Karpas-422 (cell line): Measurements from ENCODE around the gene GJB4. TPM values are rescaled to one million over a fixed set of nuclear protein-coding genes. Genes with fewer than 3 reads are reported as not detected.

Experiments
- DNase-seq: peaks from one replicate; pipeline ENCODE4 v3.0.0-alpha.2; 2015
- H2AFZ ChIP-seq: fragments of 200-600 bp; sonication (generic); 2 replicates; pipeline ENCODE4 v1.6.1; 2014; ENCODE audit warnings: antibody characterized with exemption, low read length, mixed read lengths
- H3K27ac ChIP-seq: fragments of 200-600 bp; sonication (generic); 2 replicates; pipeline ENCODE4 v1.5.1; 2014; ENCODE audit warnings: mild to moderate bottlenecking, low read length, moderate library complexity
- H3K27me3 ChIP-seq: fragments of 200-600 bp; sonication (generic); 2 replicates; pipeline ENCODE4 v1.6.1; 2014; ENCODE audit warnings: low read length, mixed read lengths
- H3K36me3 ChIP-seq: fragments of 200-600 bp; sonication (generic); 2 replicates; pipeline ENCODE4 v1.6.1; 2014; ENCODE audit warnings: low read length, mixed read lengths; ENCODE audit not compliant: insufficient read depth
- H3K4me1 ChIP-seq: fragments of 200-600 bp; sonication (generic); 2 replicates; pipeline ENCODE4 v1.6.1; 2014; ENCODE audit warnings: mild to moderate bottlenecking, low read length, mixed read lengths
- H3K4me2 ChIP-seq: fragments of 200-600 bp; sonication (generic); 2 replicates; pipeline ENCODE4 v1.6.1; 2014; ENCODE audit warnings: low read length, low read depth, mild to moderate bottlenecking; ENCODE audit not compliant: poor library complexity, severe bottlenecking
- H3K4me3 ChIP-seq: fragments of 200-600 bp; sonication (generic); 2 replicates; pipeline ENCODE4 v1.5.1; 2014; ENCODE audit warnings: mild to moderate bottlenecking, antibody characterized with exemption, low read length, mixed read lengths
- H3K79me2 ChIP-seq: fragments of 200-600 bp; sonication (generic); 2 replicates; pipeline ENCODE4 v1.6.1; 2014; ENCODE audit warnings: mild to moderate bottlenecking, low read length, mixed read lengths
- H3K9ac ChIP-seq: fragments of 200-600 bp; sonication (generic); 2 replicates; pipeline ENCODE4 v1.6.0; 2014; ENCODE audit warnings: low read length
- H3K9me2 ChIP-seq: fragments of 200-600 bp; sonication (generic), shearing (Covaris generic); replicated peaks from 2 replicates; pipeline ENCODE4 v1.6.0; 2014; ENCODE audit warnings: mild to moderate bottlenecking, low read length, moderate library complexity; ENCODE audit not compliant: insufficient read depth
- H3K9me3 ChIP-seq: fragments of 300-700, 200-600 bp; sonication (generic); 2 replicates; pipeline ENCODE4 v1.6.1; 2014; ENCODE audit warnings: low read length, mixed read lengths
- H4K20me1 ChIP-seq: fragments of 200-600 bp; sonication (generic); 2 replicates; pipeline ENCODE4 v1.6.1; 2014; ENCODE audit warnings: mild to moderate bottlenecking, antibody characterized with exemption, low read length, low read depth; ENCODE audit not compliant: insufficient read depth
- total RNA-seq: library from RNA; depleted of rRNA; stranded (reverse); fragments of >200 nt; shearing (Covaris generic); gene quantifications from 2 replicates; pipeline ENCODE4 v1.2.3, GENCODE V29; 2014; ENCODE audit warnings: low replicate concordance

GJB4 gene
- total RNA-seq, 1 experiment from 2014 or later: not detected

DNA sequence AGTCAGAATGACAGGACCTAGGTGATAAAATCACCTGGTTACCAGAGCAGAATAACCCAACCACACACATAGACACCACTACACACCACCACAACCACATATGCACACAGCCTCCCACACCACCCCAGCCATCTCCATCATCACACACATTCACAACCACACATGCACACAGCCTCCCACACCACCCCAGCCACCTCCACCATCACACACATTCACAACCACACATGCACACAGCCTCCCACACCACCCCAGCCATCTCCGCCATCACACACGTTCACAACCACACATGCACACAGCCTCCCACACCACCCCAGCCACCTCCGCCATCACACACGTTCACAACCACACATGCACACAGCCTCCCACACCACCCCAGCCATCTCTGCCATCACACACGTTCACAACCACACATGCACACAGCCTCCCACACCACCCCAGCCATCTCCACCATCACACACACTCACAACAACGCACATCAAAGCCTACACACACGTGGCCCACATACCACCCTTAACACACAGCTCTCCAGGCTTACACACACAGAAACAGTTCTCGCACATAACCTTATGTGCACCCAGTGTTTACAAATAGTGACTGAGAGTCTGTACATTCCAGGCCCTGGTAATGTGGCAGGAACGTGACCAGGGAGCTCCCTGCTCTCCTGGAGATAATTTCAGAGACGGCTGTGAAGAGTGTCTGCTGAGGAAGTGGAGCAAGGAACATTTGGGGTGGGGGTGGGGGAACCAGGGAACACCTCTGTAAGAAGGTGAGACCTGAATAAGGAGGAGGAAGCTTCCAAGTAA lies 18.2 kb downstream of the GJB4 start:
- no peaks in the 10 kb centered on the region for H4K20me1 ChIP-seq
- H3K4me3 ChIP-seq: no peak overlapping the region
- no peaks in the 10 kb centered on the region for H3K9me2 ChIP-seq
- DNase-seq: no peak
- H3K9ac ChIP-seq: no peak overlapping the region
- H3K27me3 ChIP-seq: no peaks in the 10 kb centered on the region
- no peaks in the 10 kb centered on the region for H3K79me2 ChIP-seq
- no peaks in the 10 kb centered on the region for H3K9me3 ChIP-seq
- no peak overlapping the region for H3K27ac ChIP-seq
- no peak overlapping the region for H3K4me2 ChIP-seq
- no peaks in the 10 kb centered on the region for H3K36me3 ChIP-seq
- H3K4me1 ChIP-seq: no peaks in the 10 kb centered on the region
- H2AFZ ChIP-seq: no peak overlapping the region

DNA sequence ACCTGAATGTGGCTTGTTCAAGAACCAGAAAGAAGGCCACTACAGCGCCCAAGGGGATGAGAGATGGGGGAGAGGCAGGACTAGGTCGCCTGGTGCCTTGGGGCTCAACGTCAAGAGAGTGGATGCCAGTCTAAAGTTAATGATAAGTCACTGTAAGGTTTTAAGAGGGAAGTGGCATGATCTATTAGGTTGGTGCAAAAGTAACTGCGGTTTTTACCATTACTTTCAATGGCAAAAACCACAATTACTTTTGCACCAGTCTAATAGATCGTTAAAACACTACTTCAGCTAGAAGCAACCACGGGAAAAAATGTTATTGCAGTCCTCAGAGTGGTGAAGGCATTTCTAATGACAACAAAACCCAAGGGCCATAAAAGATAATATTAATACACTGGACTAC lies 18.8 kb downstream of the GJB4 start:
- no peak for DNase-seq
- H3K4me3 ChIP-seq: no peak overlapping the region
- H3K4me1 ChIP-seq: no peaks in the 10 kb centered on the region
- no peaks in the 10 kb centered on the region for H4K20me1 ChIP-seq
- no peak overlapping the region for H2AFZ ChIP-seq
- H3K9me3 ChIP-seq: no peaks in the 10 kb centered on the region
- H3K9me2 ChIP-seq: no peaks in the 10 kb centered on the region
- H3K79me2 ChIP-seq: no peaks in the 10 kb centered on the region
- no peak overlapping the region for H3K9ac ChIP-seq
- no peaks in the 10 kb centered on the region for H3K27me3 ChIP-seq
- no peak overlapping the region for H3K27ac ChIP-seq
- H3K4me2 ChIP-seq: no peak overlapping the region
- no peaks in the 10 kb centered on the region for H3K36me3 ChIP-seq

DNA sequence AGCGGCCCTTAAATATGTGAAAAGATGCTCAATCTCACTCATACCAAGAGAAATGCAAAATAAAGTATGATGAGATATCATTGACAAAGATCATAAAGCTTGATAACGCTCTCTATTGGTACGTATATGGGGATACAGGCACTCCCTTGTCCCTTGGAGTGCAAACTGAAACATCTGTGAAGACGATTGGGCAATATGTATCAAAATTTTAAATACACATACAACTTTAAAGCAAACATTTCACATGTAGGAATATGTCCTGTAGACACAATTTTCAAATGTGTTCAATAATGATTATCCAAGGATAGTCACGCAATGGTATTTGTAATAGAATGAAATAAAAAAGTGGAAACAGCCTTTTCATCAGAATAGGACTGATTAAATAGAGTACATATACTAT lies 19.5 kb downstream of the GJB4 start:
- no peak overlapping the region for H2AFZ ChIP-seq
- no peaks in the 10 kb centered on the region for H3K36me3 ChIP-seq
- no peak overlapping the region for H3K4me2 ChIP-seq
- no peak overlapping the region for H3K9ac ChIP-seq
- no peaks in the 10 kb centered on the region for H3K79me2 ChIP-seq
- DNase-seq: no peak
- no peaks in the 10 kb centered on the region for H3K9me2 ChIP-seq
- H3K27ac ChIP-seq: no peak overlapping the region
- no peaks in the 10 kb centered on the region for H3K27me3 ChIP-seq
- H3K4me1 ChIP-seq: no peaks in the 10 kb centered on the region
- no peaks in the 10 kb centered on the region for H4K20me1 ChIP-seq
- H3K4me3 ChIP-seq: no peak overlapping the region
- no peaks in the 10 kb centered on the region for H3K9me3 ChIP-seq

DNA sequence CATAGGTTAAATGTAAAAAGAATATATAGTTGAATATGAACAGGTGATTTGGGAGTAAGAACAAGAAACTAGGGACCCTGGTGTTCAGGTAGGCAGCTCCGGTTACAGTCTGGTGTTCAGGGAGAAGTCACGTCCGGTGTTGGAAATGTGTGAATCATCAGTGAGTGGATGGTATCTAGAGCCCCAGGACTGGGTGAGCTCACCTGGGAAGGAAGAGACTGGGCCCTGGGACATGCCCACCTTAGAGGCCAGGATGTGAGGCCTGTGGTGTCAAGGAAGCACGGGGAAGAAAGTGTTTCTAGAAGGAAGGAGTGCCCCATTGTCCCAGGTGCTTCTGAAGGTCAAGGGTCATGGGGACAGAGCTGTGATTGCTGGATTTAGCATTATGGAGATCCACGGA lies 20.0 kb downstream of the GJB4 start:
- Histone ChIP-seq H3K9me3 (no peaks in the 10 kb centered on the region), H3K79me2 (no peaks in the 10 kb centered on the region), H3K4me3 (no peak overlapping the region), H3K4me1 (no peaks in the 10 kb centered on the region), H3K9me2 (no peaks in the 10 kb centered on the region), H3K27me3 (no peaks in the 10 kb centered on the region), H3K4me2 (no peak overlapping the region), H3K36me3 (no peaks in the 10 kb centered on the region), H2AFZ (no peak overlapping the region), H3K9ac (no peak overlapping the region), H4K20me1 (no peaks in the 10 kb centered on the region), H3K27ac (no peak overlapping the region)
- DNase-seq: no peak

DNA sequence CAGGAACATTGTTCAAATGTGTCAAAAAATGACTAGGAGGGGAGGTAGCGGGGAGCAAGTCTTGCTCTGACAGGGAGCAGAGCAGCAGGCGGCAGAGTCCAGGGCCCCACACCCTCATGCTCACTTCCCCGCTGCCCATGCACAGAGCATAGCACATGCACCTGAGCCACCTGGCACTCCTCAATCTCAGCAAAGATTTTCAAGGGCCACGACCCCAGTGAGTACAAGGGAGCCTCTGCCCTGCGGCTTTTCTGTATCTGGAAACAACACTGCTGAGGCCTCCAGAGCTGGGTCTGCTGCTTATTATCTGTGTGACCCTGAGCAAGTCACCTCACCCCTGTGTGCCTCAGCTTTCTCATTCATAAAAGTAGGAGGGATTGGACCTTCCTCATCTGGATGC lies 20.4 kb downstream of the GJB4 start:
- Histone ChIP-seq H3K4me2 (no peak overlapping the region), H3K27ac (no peak overlapping the region), H3K79me2 (no peaks in the 10 kb centered on the region), H3K9ac (no peak overlapping the region), H3K4me1 (no peaks in the 10 kb centered on the region), H3K9me2 (no peaks in the 10 kb centered on the region), H3K36me3 (no peaks in the 10 kb centered on the region), H2AFZ (no peak overlapping the region), H3K9me3 (no peaks in the 10 kb centered on the region), H3K4me3 (no peak overlapping the region), H4K20me1 (no peaks in the 10 kb centered on the region), H3K27me3 (no peaks in the 10 kb centered on the region)
- DNase-seq: no peak

DNA sequence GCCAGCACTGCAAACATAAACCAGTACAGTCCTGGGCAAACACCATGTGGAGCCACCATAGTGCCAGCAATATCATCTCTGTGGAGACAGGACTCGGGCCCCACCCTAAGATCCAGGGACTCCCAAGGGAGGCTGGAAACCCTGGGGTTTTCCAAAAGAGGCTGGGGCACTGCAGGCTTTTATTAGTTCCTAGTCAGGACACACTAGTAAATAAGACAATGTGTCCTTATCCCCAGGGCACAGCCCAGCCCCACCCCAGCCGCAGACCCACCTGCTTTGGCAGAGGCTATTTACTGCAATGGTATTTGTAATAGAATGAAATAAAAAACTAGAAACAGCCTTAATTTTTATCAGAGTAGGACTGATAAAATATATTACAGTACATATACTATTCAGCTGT lies 21.0 kb downstream of the GJB4 start:
- no peak overlapping the region for H3K4me2 ChIP-seq
- H3K4me3 ChIP-seq: no peak overlapping the region
- H3K4me1 ChIP-seq: no peaks in the 10 kb centered on the region
- no peaks in the 10 kb centered on the region for H3K79me2 ChIP-seq
- no peaks in the 10 kb centered on the region for H3K9me3 ChIP-seq
- no peaks in the 10 kb centered on the region for H4K20me1 ChIP-seq
- no peak overlapping the region for H2AFZ ChIP-seq
- no peak overlapping the region for H3K9ac ChIP-seq
- H3K27ac ChIP-seq: no peak overlapping the region
- H3K27me3 ChIP-seq: no peaks in the 10 kb centered on the region
- no peaks in the 10 kb centered on the region for H3K9me2 ChIP-seq
- no peak for DNase-seq
- no peaks in the 10 kb centered on the region for H3K36me3 ChIP-seq

DNA sequence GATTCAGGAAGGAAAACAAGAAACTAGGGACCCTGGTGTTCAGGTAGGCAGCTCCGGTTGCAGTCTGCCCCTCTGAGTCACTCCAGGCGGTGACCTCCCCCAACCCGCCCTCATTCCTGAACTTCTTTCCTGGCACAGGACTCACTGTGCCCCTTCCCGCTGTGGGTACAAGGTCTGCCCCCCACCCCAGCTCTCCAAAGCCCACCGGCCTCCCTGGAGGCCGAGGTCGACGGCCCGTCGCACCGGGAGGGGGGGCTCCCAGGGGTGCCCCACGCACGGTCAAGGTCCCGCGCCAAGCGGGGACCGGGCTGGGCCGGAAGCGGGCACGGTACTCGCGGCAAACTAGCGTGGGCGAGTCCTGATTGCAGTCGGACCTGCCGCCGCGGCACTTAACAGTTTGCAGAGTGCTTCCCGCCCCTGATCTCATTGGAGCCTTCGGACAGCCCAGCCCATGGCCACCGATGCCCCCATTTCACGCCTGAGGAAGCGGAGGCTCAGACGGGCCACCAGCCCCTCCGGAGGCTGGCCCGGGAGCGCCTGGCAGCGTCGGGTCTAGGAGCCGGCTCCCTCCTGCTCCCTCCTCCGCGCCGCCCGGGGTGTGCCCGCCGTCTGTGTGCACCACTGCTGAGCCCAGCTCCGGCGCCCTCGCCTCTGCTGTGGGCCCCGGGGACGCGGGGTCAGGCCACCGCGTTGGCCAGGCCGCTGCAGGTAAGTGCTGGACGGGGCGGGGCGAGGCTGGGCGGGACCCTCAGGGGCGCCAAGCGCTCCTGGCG lies 21.7 kb downstream of the GJB4 start, which contains the start of gene GJB3:
Gene GJB3, plus strand, starts transcription at position 144 of the 773 bp plus-strand sequence. CDS start 3,549 bp downstream, outside the sequence.
- no peak within 1 kb of the TSS for H3K9ac ChIP-seq
- no peaks in the 10 kb centered on the region for H3K9me2 ChIP-seq
- no peaks in the 10 kb centered on the region for H3K27me3 ChIP-seq
- no peaks in the 10 kb centered on the region for H3K9me3 ChIP-seq
- H3K79me2 ChIP-seq: no peaks in the 10 kb centered on the region
- no peak within 1 kb of the TSS for H2AFZ ChIP-seq
- no peaks in the 10 kb centered on the region for H4K20me1 ChIP-seq
- no peak within 1 kb of the TSS for H3K27ac ChIP-seq
- DNase-seq: no peak
- H3K4me3 ChIP-seq: no peak within 1 kb of the TSS
- no peaks in the 10 kb centered on the region for H3K36me3 ChIP-seq
- H3K4me2 ChIP-seq: no peak within 1 kb of the TSS
- no peaks in the 10 kb centered on the region for H3K4me1 ChIP-seq

DNA sequence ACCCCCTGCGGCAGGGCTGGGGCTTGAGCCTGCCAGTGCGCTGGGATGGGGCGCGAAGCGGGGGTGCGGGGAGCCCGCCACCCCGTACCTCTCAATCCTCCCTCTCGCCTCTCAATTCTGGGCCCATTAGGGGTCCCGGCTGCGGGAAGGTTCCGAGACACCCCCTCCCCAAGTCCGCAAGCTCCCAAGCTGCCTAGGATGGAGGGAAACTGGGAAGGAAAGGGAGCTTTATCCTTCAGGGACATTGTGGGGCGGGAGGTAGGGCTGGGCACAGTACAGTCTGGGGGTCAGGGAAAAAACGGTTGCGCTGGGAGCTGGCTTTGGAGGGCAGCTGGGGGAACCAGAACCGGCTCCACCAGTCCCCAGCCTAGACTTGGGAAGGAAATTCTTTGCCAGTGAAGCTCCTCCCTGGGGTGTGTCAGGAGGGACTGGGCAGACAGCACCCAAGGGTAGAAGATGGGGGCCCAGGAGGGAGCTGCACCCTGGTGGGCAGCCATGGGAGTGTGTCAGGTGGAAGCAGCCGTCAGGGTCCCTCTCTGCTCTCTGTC lies 22.4 kb downstream of the GJB4 start:
- Histone ChIP-seq H3K4me1 (no peaks in the 10 kb centered on the region), H3K36me3 (no peaks in the 10 kb centered on the region), H3K27me3 (no peaks in the 10 kb centered on the region), H3K79me2 (no peaks in the 10 kb centered on the region), H3K4me3 (no peak overlapping the region), H4K20me1 (no peaks in the 10 kb centered on the region), H3K9me2 (no peaks in the 10 kb centered on the region), H2AFZ (no peak overlapping the region), H3K9me3 (no peaks in the 10 kb centered on the region), H3K27ac (no peak overlapping the region), H3K4me2 (no peak overlapping the region), H3K9ac (no peak overlapping the region)
- no peak for DNase-seq
